ENCODE results near the gene CDKL5.

CDKL5 gene

DNA sequence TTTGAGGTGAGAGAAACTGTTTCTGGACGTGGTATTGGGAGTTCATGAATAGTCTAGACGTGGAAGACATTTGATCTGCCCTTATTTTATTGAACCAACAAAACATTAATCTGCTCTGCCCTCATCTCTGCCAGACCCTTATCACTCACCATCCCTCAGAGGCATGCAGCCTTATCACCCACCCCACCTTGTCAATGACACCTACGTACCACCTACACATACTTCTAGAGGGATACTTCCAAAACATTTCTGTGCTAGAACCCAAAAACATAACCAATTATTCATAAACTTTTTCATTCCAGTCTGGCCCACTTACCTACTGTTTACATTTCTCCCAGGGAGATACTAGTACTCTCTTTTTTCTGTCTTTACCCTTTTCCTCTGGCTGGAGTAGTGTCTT lies 141.3 kb downstream of the CDKL5 start:
- peaks cover 6% of the 10 kb centered on the region for H3K27me3 ChIP-seq (ENCODE audit: insufficient read depth, poor library complexity, severe bottlenecking)
- no peak for DNase-seq (ENCODE audit: low read depth in 1 of 2, low spot score in 1 of 2)
- no peak for TF ChIP-seq GABPA (IDR thresholded peaks at IDR 0.05; ENCODE audit: low read depth)
- TF ChIP-seq SPI1 (IDR thresholded peaks at IDR 0.05; ENCODE audit: borderline replicate concordance, low read depth), result no peak
- TF ChIP-seq, protein P1, sequence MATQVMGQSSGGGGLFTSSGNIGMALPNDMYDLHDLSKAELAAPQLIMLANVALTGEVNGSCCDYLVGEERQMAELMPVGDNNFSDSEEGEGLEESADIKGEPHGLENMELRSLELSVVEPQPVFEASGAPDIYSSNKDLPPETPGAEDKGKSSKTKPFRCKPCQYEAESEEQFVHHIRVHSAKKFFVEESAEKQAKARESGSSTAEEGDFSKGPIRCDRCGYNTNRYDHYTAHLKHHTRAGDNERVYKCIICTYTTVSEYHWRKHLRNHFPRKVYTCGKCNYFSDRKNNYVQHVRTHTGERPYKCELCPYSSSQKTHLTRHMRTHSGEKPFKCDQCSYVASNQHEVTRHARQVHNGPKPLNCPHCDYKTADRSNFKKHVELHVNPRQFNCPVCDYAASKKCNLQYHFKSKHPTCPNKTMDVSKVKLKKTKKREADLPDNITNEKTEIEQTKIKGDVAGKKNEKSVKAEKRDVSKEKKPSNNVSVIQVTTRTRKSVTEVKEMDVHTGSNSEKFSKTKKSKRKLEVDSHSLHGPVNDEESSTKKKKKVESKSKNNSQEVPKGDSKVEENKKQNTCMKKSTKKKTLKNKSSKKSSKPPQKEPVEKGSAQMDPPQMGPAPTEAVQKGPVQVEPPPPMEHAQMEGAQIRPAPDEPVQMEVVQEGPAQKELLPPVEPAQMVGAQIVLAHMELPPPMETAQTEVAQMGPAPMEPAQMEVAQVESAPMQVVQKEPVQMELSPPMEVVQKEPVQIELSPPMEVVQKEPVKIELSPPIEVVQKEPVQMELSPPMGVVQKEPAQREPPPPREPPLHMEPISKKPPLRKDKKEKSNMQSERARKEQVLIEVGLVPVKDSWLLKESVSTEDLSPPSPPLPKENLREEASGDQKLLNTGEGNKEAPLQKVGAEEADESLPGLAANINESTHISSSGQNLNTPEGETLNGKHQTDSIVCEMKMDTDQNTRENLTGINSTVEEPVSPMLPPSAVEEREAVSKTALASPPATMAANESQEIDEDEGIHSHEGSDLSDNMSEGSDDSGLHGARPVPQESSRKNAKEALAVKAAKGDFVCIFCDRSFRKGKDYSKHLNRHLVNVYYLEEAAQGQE (IDR thresholded peaks at IDR 0.05; ENCODE audit: insufficient replicate concordance, low read depth), result no peak
- no peak for TF ChIP-seq CTCF (IDR thresholded peaks at IDR 0.05; ENCODE audit: insufficient read depth, low read length)
- no peak for TF ChIP-seq POLR2AphosphoS5 (IDR thresholded peaks at IDR 0.05; ENCODE audit: low read depth)
- H3K4me3 ChIP-seq (replicated peaks; ENCODE audit: insufficient read depth, low read length), result no peak overlapping the region
- H3K27ac ChIP-seq (replicated peaks), result no peak overlapping the region

- peaks cover 3% of the 10 kb centered on the region for H3K27me3 ChIP-seq (ENCODE audit: insufficient read depth, poor library complexity, severe bottlenecking)
- DNase-seq (ENCODE audit: low read depth in 1 of 2, low spot score in 1 of 2), result no peak
- H3K27ac ChIP-seq (replicated peaks), result no peak overlapping the region
- TF ChIP-seq SPI1 (IDR thresholded peaks at IDR 0.05; ENCODE audit: borderline replicate concordance, low read depth), result no peak
- TF ChIP-seq, protein P1 (IDR thresholded peaks at IDR 0.05; ENCODE audit: insufficient replicate concordance, low read depth), result no peak
- no peak for TF ChIP-seq CTCF (IDR thresholded peaks at IDR 0.05; ENCODE audit: insufficient read depth, low read length)
- TF ChIP-seq POLR2AphosphoS5 (IDR thresholded peaks at IDR 0.05; ENCODE audit: low read depth), result no peak
- no peak for TF ChIP-seq GABPA (IDR thresholded peaks at IDR 0.05; ENCODE audit: low read depth)
- no peak overlapping the region for H3K4me3 ChIP-seq (replicated peaks; ENCODE audit: insufficient read depth, low read length)
These were observed 148.1 kb downstream of the CDKL5 start for GRCh38 chrX:18573556-18573955.

DNA sequence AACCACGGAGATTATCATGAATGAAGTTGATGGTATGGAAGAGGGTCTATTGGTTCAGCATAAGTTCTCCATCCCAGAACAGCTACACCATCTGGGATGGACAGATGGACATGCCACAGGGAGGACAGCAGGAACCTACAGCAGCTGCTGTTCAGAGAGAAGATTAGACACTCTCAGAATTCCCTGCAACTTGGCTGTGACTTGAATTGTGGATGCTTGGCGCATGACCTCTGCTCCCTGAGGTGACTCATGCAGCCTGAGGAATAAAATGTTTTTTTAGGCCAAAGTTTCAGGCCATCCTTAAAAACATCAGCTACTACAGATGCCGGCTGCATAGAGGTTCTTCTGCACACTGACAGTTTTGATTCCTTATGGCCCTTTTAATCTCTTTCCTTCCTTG lies 149.2 kb downstream of the CDKL5 start:
- no peak for TF ChIP-seq CTCF (IDR thresholded peaks at IDR 0.05; ENCODE audit: insufficient read depth, low read length)
- no peak for DNase-seq (ENCODE audit: low read depth in 1 of 2, low spot score in 1 of 2)
- H3K27me3 ChIP-seq (ENCODE audit: insufficient read depth, poor library complexity, severe bottlenecking), result peaks cover 3% of the 10 kb centered on the region
- H3K27ac ChIP-seq (replicated peaks), result no peak overlapping the region
- H3K4me3 ChIP-seq (replicated peaks; ENCODE audit: insufficient read depth, low read length), result no peak overlapping the region

DNA sequence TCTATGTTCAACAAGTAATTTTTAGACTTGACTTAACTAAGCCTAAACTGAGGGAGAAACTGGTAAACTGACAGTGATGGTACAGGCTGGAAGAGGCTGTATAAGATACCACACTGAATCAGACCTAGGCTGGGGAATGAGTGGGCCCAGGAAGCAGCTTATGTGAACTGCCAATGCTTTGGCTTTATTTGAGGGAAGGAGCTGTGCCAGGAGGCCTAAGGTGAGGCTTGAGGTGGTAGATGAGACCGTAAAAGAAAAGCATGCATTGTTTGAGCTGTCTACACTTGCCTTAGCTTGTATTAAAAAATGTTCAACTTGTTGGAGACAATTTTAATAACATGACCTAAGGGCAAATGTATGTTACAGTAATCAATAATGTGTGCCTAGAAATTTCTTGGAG lies 150.3 kb downstream of the CDKL5 start:
- TF ChIP-seq CTCF (IDR thresholded peaks at IDR 0.05; ENCODE audit: insufficient read depth, low read length) (no peak), SPI1 (IDR thresholded peaks at IDR 0.05; ENCODE audit: borderline replicate concordance, low read depth) (no peak), POLR2AphosphoS5 (IDR thresholded peaks at IDR 0.05; ENCODE audit: low read depth) (no peak), GABPA (IDR thresholded peaks at IDR 0.05; ENCODE audit: low read depth) (no peak)
- TF ChIP-seq, protein P1 (IDR thresholded peaks at IDR 0.05; ENCODE audit: insufficient replicate concordance, low read depth), result no peak
- H3K27me3 ChIP-seq (ENCODE audit: insufficient read depth, poor library complexity, severe bottlenecking), result peaks cover 3% of the 10 kb centered on the region
- no peak overlapping the region for H3K4me3 ChIP-seq (replicated peaks; ENCODE audit: insufficient read depth, low read length)

More for the DNA sequence above, 150.3 kb downstream of the CDKL5 start:
- DNase-seq (ENCODE audit: low read depth in 1 of 2, low spot score in 1 of 2), result no peak
- no peak overlapping the region for H3K27ac ChIP-seq (replicated peaks)
